Measurements from ENCODE around the gene FMNL1.
A peak's percentile ranks its signal among the peaks of the same experiment; 100 is the strongest.

DNA sequence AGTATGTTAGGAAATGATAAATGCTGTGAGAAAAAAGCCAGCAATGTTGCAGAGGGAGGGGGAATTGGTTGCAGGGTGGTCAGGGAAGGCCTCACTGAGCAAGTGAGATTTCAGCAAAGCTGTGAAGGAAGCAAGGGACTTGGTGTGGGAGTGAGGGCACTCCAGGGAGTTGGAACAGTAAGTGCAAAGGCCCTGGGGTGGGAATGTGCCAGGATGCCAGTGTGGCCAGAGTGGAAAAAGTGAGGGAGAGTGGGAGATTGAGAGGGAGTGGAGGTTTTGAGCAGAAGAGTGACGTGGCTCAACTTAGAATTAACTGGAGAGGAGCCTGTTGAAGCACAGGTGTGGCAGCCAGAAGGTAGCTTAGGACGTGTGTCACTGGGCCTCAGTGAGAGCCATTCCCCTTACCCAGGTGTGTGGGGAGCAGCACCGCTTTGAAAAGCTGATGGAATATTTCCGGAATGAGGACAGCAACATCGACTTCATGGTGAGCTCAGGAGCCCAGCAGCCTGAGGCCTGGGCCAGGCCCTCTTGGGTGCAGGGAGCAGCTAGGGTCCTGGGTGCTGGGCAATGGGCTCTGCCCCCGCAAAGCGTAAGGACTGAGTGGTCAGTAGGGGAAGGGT lies 16.6 kb downstream of the FMNL1 start:
- 0 out of 2 replicates have a peak, but pooled peaks have one; percentile 14 for TF ChIP-seq POLR2A (IDR thresholded peaks at IDR 0.05; ENCODE audit: low read depth, low read length)
- no peak for TF ChIP-seq POLR2AphosphoS5 (IDR thresholded peaks at IDR 0.05; ENCODE audit: low read depth, low read length)
